H7 (cell line): ENCODE results near the gene ART5. TPM values are rescaled to one million over a fixed set of nuclear protein-coding genes. Genes with fewer than 3 reads are reported as not detected.
A peak's percentile ranks its signal among the peaks of the same experiment; 100 is the strongest.
"Not testable (repeated sequence)": the region's sequence is repeated elsewhere in the genome, so short reads cannot be mapped to it uniquely, and the experiment has no call there.

Experiments
- DNase-seq: peaks from one replicate; pipeline ENCODE4 v3.0.0; 2012
- H3K27me3 ChIP-seq: 2 replicates; pipeline ENCODE4 v1.6.0; 2011; ENCODE audit warnings: mild to moderate bottlenecking, low read length; ENCODE audit not compliant: control insufficient read depth, insufficient read depth
- H3K36me3 ChIP-seq: replicated peaks from 2 replicates; pipeline ENCODE4 v1.5.1; 2011; ENCODE audit warnings: low read length; ENCODE audit not compliant: control insufficient read depth, insufficient read depth
- H3K4me3 ChIP-seq: 2 replicates; pipeline ENCODE4 v1.5.1; 2011; ENCODE audit warnings: low read depth, mild to moderate bottlenecking, control low read depth, low read length, moderate library complexity; ENCODE audit not compliant: insufficient read depth
- total RNA-seq: library from RNA; depleted of rRNA; stranded (reverse); fragments of >200 nt; shearing (Covaris generic); gene quantifications from 2 replicates; pipeline ENCODE4 v1.2.3, GENCODE V29; 2014

Gene ART5
- total RNA-seq, 1 experiment from 2014 or later: 6.5 TPM

- DNase-seq: no peak
- H3K36me3 ChIP-seq: no peaks in the 10 kb centered on the region; the same call in 1 of the 2 replicates
- no peaks in the 10 kb centered on the region for H3K27me3 ChIP-seq
- no peak overlapping the region for H3K4me3 ChIP-seq
These were observed 23.7 kb upstream of the ART5 start for GRCh38 chr11:3665336-3666022.

- H3K4me3 ChIP-seq: no peak overlapping the region
- no peaks in the 10 kb centered on the region for H3K27me3 ChIP-seq
- DNase-seq: no peak
- no peaks in the 10 kb centered on the region; the same call in 1 of the 2 replicates for H3K36me3 ChIP-seq
These were observed 22.3 kb upstream of the ART5 start for GRCh38 chr11:3664032-3664630.

- DNase-seq: no peak
- H3K4me3 ChIP-seq: no peak overlapping the region
- no peaks in the 10 kb centered on the region; the same call in 1 of the 2 replicates for H3K36me3 ChIP-seq
- no peaks in the 10 kb centered on the region for H3K27me3 ChIP-seq
These were observed 21.1 kb upstream of the ART5 start for GRCh38 chr11:3662856-3663255.

- Histone ChIP-seq H3K4me3 (no peak overlapping the region), H3K36me3 (no peaks in the 10 kb centered on the region; the same call in 1 of the 2 replicates), H3K27me3 (no peaks in the 10 kb centered on the region)
- DNase-seq: no peak
These were observed 19.2 kb upstream of the ART5 start for GRCh38 chr11:3660960-3661359.

GRCh38 chr11:3659595-3660515 is 18.1 kb upstream of the ART5 start:
- H3K36me3 ChIP-seq: no peaks in the 10 kb centered on the region
- no peak overlapping the region for H3K4me3 ChIP-seq
- no peaks in the 10 kb centered on the region for H3K27me3 ChIP-seq
- DNase-seq: peak; percentile 35

- no peak overlapping the region for H3K4me3 ChIP-seq
- no peak for DNase-seq
- H3K36me3 ChIP-seq: no peaks in the 10 kb centered on the region
- H3K27me3 ChIP-seq: no peaks in the 10 kb centered on the region
These were observed 16.5 kb upstream of the ART5 start for GRCh38 chr11:3658252-3658651.

GRCh38 chr11:3657331-3657730 is 15.5 kb upstream of the ART5 start:
- H3K36me3 ChIP-seq, H3K27me3 ChIP-seq, H3K4me3 ChIP-seq, DNase-seq: not testable (repeated sequence)

- DNase-seq: no peak
- no peak overlapping the region for H3K4me3 ChIP-seq
- no peaks in the 10 kb centered on the region for H3K27me3 ChIP-seq
- no peaks in the 10 kb centered on the region for H3K36me3 ChIP-seq
These were observed 13.8 kb upstream of the ART5 start for GRCh38 chr11:3655547-3655946.

- not testable (repeated sequence) for H3K36me3 ChIP-seq, H3K27me3 ChIP-seq, H3K4me3 ChIP-seq, DNase-seq
These were observed 10.7 kb upstream of the ART5 start for GRCh38 chr11:3652514-3652913.

GRCh38 chr11:3649374-3649773 is 7.6 kb upstream of the ART5 start:
- not testable (repeated sequence) for DNase-seq, H3K27me3 ChIP-seq

GRCh38 chr11:3648843-3649242 is 7.1 kb upstream of the ART5 start:
- not testable (repeated sequence) for H3K27me3 ChIP-seq, H3K4me3 ChIP-seq, DNase-seq, H3K36me3 ChIP-seq

More at GRCh38 chr11:3649374-3649773, 7.6 kb upstream of the ART5 start:
- not testable (repeated sequence) for H3K4me3 ChIP-seq, H3K36me3 ChIP-seq

GRCh38 chr11:3645552-3645951 is 3.8 kb upstream of the ART5 start:
- Histone ChIP-seq H3K36me3 (no peaks in the 10 kb centered on the region), H3K27me3 (peaks cover 7% of the 10 kb centered on the region), H3K4me3 (no peak overlapping the region)
- DNase-seq: no peak

GRCh38 chr11:3644817-3645235 is 3.0 kb upstream of the ART5 start, which contains the start of gene ART1:
TSS of gene ART1 (plus strand) at chr11:3645128. CDS start at chr11:3659214, 14,086 bp downstream.
- peaks cover 7% of the 10 kb centered on the region for H3K27me3 ChIP-seq
- H3K36me3 ChIP-seq: no peaks in the 10 kb centered on the region
- no peak within 1 kb of the TSS for H3K4me3 ChIP-seq
- no peak for DNase-seq

GRCh38 chr11:3643102-3643546 is 1.3 kb upstream of the ART5 start:
- peak overlapping the region; percentile 59 for H3K4me3 ChIP-seq
- not testable (repeated sequence) for DNase-seq, H3K27me3 ChIP-seq, H3K36me3 ChIP-seq
